Hepatic stellate cell (primary cell): ENCODE results near the gene ARL13A.
"Not testable (repeated sequence)": the region's sequence is repeated elsewhere in the genome, so short reads cannot be mapped to it uniquely, and the experiment has no call there.

Source experiments
- DNase-seq: peaks from one replicate; pipeline ENCODE4 v3.0.0; 2011; ENCODE audit warnings: low spot score

ARL13A gene

DNA sequence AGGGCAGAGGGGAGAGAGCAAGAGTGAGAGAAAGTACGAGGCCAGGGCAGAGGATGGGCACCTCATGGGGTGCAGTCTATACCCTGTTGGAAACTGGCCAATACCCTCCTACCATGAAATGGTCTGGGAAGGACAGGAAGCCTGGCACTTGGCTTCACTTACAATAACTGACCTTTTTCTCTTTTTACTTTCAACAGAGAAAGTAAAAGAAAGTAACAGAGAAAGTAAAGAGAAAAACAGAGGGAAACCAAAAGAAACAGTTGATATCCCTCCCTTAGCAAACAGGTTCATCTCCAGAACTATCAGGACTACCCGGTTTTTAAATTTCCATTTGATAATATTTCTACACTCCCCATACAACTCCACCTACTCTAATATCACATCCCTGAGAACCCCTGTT is 20.6 kb downstream of the ARL13A start:
- DNase-seq, result no peak

DNA sequence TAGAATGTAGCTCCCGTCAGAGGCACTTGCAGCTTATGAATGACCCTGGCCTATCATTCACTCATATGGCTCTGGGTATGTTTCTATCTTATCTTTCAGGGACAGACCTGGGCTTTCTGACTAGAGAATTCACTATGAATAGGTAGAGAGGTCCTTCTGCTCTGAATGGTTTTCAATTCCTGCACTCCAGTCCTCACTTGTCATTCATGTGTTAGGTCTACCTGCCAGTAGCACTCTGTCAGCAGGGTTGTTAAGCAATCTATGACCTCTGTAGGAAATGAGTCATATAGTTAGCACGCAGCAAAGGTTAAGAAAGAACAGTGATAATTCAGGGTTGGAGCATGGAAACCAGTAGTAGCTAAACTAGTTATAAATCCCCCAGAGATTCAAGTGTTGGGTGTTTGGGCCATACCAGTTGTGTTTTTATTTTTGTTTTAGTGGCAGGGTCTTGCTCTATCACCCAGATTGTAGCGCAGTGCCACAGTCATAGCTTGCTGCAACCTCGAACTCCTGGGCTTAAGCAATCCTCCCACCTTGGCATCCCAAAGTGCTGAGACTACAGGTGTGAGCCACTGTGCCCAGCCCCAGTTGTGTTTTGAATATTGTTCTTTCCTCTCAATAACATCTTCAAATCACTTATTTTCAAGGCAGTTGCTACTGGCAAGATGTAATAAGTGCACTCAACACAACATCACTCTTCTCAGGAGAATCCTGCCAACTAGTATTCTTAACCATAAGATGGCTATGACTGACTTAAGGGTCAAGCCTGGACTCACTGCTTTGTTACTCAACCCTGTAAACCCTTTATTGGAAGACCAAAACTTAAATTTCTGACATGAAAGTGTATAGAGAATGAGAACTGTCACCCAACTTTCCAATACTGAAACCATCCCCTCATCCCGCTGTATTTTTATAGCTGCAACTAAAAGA is 25.1 kb downstream of the ARL13A start:
- DNase-seq, result no peak

DNA sequence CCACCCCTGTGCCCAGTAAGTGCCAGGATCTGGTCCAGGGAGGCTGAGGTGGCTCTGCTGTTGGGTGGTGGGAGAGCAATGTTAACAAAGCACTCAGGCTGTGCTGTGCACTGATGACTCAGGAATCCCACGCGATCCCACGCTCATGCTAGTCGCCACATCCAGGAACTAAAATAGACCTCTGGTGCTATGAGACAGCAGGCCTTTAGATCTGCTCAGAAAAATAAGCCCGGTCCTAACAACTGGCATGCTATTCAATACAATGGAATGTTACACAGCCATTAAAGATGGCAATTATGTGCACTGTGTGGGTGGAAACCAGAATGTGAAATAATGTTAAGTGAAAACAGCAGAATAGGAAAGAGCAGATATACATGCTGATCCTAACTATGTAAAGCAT is 26.0 kb downstream of the ARL13A start:
- peak; percentile 59 for DNase-seq

DNA sequence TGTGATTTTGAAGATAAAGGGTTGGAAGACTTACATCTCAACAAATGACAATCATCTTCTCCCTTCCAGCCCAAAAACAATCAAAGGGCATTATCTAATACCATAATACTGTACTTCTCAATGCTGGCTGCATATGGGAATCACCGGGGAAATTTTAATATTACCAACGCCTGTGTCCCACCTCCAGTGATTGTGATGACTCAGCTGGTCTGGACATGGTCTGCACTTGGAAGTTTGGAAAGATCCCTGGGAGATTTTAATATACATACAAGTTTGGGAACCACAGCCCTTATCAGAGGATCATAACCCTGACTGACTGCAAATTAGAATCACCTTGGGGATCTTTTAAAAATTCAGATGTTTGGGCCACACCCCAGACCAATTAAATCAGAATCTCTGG is 29.9 kb downstream of the ARL13A start:
- no peak for DNase-seq

DNA sequence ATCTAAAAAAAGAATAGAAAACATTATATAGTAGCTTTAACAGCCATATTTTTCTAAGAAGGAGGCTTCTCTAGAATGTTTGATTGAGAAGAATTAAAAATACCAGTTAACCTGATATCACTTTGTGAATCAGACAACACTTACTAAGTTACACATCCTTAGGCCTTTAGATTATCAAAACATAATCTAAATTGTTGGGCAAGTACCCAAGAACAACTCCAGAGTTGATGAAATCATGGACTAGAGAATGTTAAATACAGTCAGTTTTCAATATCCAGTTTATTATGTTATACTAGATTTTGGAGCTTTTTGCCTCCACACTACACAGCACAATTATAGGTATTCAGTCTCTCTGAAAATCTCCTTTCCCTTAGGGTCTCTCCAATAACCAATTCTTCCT is 39.6 kb downstream of the ARL13A start:
- DNase-seq, result no peak

DNA sequence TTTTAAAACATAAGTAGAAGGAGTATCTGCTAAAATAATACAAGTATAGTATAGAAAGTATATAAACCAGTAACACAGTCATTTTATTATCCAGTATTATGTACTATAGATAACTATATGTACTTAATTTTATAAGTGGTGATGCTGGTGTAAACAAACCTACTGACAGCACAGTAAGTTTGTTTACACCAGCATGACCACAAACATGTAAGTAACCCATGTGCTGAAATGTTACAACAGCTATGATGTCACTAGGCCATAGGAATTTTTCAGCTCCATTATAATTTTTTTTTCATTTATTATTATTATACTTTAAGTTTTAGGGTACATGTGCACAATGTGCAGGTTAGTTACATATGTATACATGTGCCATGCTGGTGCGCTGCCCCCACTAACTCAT is 42.5 kb downstream of the ARL13A start:
- DNase-seq, result not testable (repeated sequence)

DNA sequence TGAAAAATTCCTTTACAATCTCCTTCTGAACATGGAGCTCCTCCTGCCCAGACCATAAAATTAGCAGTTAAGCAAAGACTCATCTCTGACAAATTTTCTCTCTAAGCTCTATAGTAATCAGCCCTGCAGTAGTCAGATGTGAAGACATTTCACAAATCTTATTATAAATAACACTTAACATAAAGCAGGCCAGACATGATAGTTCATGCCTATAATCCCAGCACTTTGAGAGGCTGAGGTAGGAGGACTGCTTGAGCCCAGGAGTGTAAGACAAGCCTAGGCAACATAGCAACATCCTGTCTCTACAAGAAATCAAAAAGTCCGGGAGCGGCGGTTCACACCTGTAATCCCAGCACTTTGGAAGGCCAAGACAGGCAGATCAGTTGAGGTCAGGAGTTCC is 52.5 kb downstream of the ARL13A start:
- DNase-seq, result no peak

DNA sequence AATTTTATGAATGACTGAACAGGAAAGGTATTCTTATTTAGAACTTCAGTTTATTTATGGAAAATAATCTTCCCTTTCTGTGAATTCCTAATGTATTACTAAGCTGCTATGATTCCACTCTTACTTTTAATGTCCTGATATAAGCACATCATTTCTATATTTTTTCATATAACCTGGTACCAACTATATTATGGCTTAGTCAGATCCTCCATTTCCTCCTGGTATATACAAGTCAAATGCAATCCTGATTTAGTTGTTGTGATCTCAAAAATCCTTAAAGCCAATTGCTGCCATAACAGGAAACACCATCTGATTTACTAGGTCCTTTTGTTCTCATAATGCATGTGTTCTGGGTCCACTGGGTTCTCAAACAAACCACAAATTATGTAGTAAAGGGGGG is 55.6 kb downstream of the ARL13A start:
- peak; percentile 6 for DNase-seq

DNA sequence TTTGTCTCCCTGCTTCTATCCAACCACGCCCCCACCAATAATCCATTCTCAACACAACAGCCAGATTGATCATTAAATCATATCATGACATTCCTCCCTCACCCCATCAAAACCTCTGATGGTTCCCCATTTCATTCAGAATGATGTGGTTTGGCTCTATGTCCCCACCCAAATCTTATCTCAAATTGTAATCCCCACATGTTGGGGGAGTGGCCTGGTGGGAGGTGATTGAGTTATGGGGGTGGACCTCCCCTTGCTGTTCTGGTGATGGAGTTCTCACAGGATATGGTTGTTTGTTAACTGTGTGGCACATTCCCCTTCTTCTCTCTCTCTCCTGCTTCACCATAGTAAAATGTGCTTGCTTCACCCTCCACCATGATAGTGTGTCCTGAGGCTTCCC is 59.1 kb downstream of the ARL13A start:
- no peak for DNase-seq

DNA sequence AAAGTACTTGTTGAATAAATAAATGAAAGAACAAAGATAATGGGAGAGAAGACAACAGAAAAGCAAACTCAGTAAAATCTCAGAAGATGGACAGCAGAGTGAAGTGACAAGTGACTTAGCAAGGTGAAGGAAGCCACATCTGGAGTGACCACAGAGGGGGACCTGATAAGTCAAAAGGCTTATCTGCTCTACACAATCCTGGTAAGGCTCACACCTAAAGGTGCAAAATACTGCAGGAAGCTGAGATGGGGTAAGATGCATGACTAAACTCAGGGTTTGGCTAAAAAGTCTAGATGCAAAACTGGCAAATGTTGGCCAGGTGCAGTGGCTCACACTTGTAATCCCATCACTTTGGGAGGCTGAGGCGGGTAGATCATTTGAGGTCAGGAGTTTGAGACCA is 60.2 kb downstream of the ARL13A start:
- no peak for DNase-seq

DNA sequence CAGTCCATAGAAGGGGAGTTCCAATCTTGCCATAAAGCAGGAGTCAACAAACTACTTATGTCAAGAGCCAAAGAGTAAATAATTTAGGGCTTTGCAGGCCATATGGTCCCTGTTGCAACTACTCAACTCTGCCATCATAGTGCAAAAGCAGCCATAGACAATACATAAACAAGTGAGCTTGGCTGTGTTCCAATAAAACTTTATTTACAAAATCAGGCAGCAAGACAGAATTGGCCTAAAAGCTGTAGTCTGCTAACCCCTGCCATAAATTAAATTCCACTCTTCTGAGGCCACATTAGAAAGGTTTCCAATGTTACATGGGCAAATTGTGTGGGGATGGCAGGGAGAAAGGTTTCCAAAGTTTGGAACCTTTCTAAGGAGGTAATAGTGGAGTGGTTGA is 67.7 kb downstream of the ARL13A start:
- DNase-seq, result no peak

DNA sequence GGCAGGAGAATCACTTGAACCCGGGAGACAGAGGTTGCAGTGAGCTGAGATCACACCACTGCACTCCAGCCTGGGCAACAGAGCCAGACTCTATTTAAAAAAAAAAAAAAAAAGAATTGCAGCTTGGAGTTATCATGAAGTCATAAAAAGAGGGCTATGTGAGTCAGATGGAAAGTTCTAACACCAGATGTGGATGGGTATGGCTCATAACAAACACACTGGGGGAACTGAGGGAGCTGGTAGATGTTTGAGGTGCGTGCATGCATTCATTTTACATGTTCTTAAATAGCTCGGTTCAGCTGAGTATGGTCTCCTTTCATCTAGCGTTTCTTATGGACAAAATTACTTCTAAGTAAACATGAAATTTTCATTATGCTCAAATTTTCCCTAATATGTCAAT is 70.7 kb downstream of the ARL13A start:
- DNase-seq, result no peak
